ENCODE results near the gene CHRM4. TPM values are rescaled to one million over a fixed set of nuclear protein-coding genes. Genes with fewer than 3 reads are reported as not detected.

The CHRM4 gene
- total RNA-seq, 3 donors from 2014 or later (not counting 1 experiment from before 2014, with no cell fraction given): 2.2 to 6.5 (median 3.7) TPM

GRCh38 chr11:46377290-46377689, 14.3 kb downstream of the CHRM4 start:
- ATAC-seq (no peak), DNase-seq (no peak)
- Histone ChIP-seq H3K27me3 (ENCODE audit: control insufficient read depth, insufficient read depth, low read length) (peaks cover 3% of the 10 kb centered on the region), H3K36me3 (ENCODE audit: control insufficient read depth, insufficient read depth, low read length) (peaks cover 58% of the 10 kb centered on the region), H3K9me3 (ENCODE audit: control insufficient read depth, insufficient read depth, low read length) (no peaks in the 10 kb centered on the region), H3K4me1 (ENCODE audit: control insufficient read depth, insufficient read depth, low read length) (peaks cover 38% of the 10 kb centered on the region), H3K4me3 (ENCODE audit: low read length) (no peak overlapping the region), H3K27ac (ENCODE audit: low read length) (no peak overlapping the region)
- H3K27me3 Mint-ChIP-seq (ENCODE audit: low read depth in 2 of 2): peaks cover 0 to 4% of the 10 kb centered on the region in 2 donors
- 96% methylated on average over 11 of the region's 11 CpGs for WGBS (ENCODE audit: insufficient coverage)
- H3K9me3 Mint-ChIP-seq: no peaks in the 10 kb centered on the region
- intact Hi-C loops (cut with micrococcal nuclease): no loop called here
- peak overlapping the region in 1 of 2 donors; percentile 65 for H3K27ac Mint-ChIP-seq
- no peak for TF ChIP-seq CTCF (IDR thresholded peaks at IDR 0.05)
- H3K4me1 Mint-ChIP-seq: peaks cover 13 to 36% of the 10 kb centered on the region in 2 donors
- H3K4me3 Mint-ChIP-seq: no peak overlapping the region
- H3K36me3 Mint-ChIP-seq: no peaks in the 10 kb centered on the region

DNA sequence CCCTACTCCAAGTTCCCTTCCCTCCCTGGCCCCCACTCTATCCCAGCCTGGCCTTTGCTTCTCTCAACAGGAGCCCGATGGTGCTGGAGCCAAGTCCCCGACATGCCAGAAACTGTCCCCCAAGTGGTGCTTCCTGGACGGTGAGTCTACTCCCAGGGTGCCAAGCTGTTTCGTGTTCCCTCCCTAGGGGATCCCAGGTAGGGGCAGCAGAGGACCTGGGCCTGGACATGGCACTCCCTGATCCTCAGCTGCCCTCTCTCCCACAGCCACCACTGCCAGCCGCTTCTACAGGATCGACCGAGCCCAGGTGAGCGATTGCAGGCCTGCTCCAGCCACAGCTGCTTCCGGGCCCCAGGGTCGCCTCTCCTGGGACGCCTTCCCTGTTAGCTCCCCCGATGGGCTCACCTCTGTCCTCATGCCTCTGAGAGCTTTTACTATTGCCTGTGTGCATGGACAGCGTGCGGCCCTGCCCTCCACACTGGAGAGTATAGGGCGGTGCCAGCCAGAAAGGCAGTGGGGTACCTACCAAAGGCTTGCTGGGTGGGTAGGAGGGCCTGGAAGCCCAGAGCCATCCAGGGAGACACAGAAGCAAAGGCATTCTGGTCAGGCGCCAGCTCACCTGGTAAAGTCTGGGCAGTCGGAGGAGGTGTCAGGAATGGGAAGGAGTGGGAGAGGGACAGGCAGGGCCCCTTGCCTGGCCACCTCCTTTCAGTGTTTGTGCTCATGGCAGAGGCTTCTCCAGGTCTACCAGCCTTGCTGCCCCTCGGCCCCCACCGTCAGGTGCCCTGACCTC, 15.1 kb downstream of the CHRM4 start:
- no peak for TF ChIP-seq CTCF (IDR thresholded peaks at IDR 0.05)
- H3K36me3 Mint-ChIP-seq: no peaks in the 10 kb centered on the region
- no peak for DNase-seq

DNA sequence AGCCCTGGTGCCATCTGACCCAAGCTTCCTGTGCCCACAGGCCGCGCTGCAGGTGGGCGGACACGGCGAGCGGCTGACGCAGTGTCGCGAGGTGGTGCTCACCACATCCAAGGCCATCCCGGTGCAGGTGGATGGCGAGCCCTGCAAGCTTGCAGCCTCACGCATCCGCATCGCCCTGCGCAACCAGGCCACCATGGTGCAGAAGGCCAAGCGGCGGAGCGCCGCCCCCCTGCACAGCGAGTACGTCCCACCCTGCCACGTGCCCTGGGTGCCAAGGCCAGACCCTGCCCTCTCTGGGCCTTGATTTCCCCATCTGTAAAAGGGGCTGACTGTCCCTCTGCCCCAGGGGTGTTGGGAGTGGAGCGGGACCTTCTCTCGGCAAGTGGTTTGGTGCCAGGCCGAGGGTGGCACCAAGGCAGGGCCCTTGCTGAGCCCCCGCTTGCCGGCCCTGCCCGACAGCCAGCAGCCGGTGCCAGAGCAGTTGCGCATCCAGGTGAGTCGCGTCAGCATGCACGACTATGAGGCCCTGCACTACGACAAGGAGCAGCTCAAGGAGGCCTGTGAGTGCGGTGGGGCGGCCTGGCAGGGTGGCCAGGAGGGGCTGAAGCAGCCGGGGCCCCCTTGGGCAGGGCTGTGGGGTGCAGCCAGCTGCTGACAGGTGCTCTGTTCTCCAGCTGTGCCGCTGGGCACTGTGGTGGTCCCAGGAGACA, 16.0 kb downstream of the CHRM4 start:
- no peaks in the 10 kb centered on the region for H3K9me3 Mint-ChIP-seq
- no peaks in the 10 kb centered on the region for H3K27me3 Mint-ChIP-seq (ENCODE audit: low read depth in 2 of 2)
- peaks cover 74% of the 10 kb centered on the region for H3K36me3 ChIP-seq (ENCODE audit: control insufficient read depth, insufficient read depth, low read length)
- H3K27ac Mint-ChIP-seq: no peak overlapping the region
- H3K9me3 ChIP-seq (ENCODE audit: control insufficient read depth, insufficient read depth, low read length): no peaks in the 10 kb centered on the region
- H3K4me1 ChIP-seq (ENCODE audit: control insufficient read depth, insufficient read depth, low read length): peaks cover 27% of the 10 kb centered on the region
- H3K36me3 Mint-ChIP-seq: no peaks in the 10 kb centered on the region
- DNase-seq (no peak), ATAC-seq (no peak)
- H3K4me3 Mint-ChIP-seq: no peak overlapping the region
- TF ChIP-seq CTCF (IDR thresholded peaks at IDR 0.05): no peak
- no peak overlapping the region for H3K27ac ChIP-seq (ENCODE audit: low read length)
- no peaks in the 10 kb centered on the region for H3K27me3 ChIP-seq (ENCODE audit: control insufficient read depth, insufficient read depth, low read length)
- H3K4me3 ChIP-seq (ENCODE audit: low read length): no peak overlapping the region
- H3K4me1 Mint-ChIP-seq: peaks cover 13 to 24% of the 10 kb centered on the region in 2 donors
- intact Hi-C loops (cut with micrococcal nuclease): no loop called here
- WGBS (ENCODE audit: insufficient coverage): 96% methylated on average over 38 of the region's 38 CpGs

More for the DNA sequence above, 15.1 kb downstream of the CHRM4 start:
- peaks cover 67% of the 10 kb centered on the region for H3K36me3 ChIP-seq (ENCODE audit: control insufficient read depth, insufficient read depth, low read length)
- 96% methylated on average over 19 of the region's 19 CpGs for WGBS (ENCODE audit: insufficient coverage)
- no peaks in the 10 kb centered on the region for H3K27me3 ChIP-seq (ENCODE audit: control insufficient read depth, insufficient read depth, low read length)
- Mint-ChIP-seq H3K4me1 (peaks cover 13 to 30% of the 10 kb centered on the region in 2 donors), H3K27me3 (ENCODE audit: low read depth in 2 of 2) (no peaks in the 10 kb centered on the region), H3K27ac (no peak overlapping the region), H3K4me3 (no peak overlapping the region), H3K9me3 (no peaks in the 10 kb centered on the region)
- no peak overlapping the region for H3K27ac ChIP-seq (ENCODE audit: low read length)
- no peaks in the 10 kb centered on the region for H3K9me3 ChIP-seq (ENCODE audit: control insufficient read depth, insufficient read depth, low read length)
- intact Hi-C loops (cut with micrococcal nuclease): no loop called here
- peaks cover 31% of the 10 kb centered on the region for H3K4me1 ChIP-seq (ENCODE audit: control insufficient read depth, insufficient read depth, low read length)
- H3K4me3 ChIP-seq (ENCODE audit: low read length): no peak overlapping the region
- ATAC-seq: no peak
